H1 (cell line): ENCODE measurements around the gene AMMECR1L. TPM values are rescaled to one million over a fixed set of nuclear protein-coding genes. Genes with fewer than 3 reads are reported as not detected.

Experiments
- ATF3 ChIP-seq: IDR thresholded peaks from 2 replicates; pipeline ENCODE4 v1.6.1; 2011; ENCODE audit warnings: low read depth, mild to moderate bottlenecking, low read length; ENCODE audit not compliant: insufficient read depth
- CBX8 ChIP-seq: fragments of 300-800, 300-1000 bp; sonication (generic); IDR thresholded peaks from 2 replicates; pipeline ENCODE4 v1.7.1; 2016; ENCODE audit warnings: low read depth, low read length, borderline replicate concordance
- GABPA ChIP-seq: IDR thresholded peaks from 2 replicates; pipeline ENCODE4 v1.6.1; 2011; ENCODE audit warnings: mild to moderate bottlenecking, low read length, moderate library complexity, borderline replicate concordance; ENCODE audit not compliant: insufficient read depth
- KDM4A ChIP-seq: IDR thresholded peaks from one replicate; pipeline ENCODE4 v1.7.1; 2012; ENCODE audit warnings: low read depth, mild to moderate bottlenecking, moderate library complexity, low read length, inconsistent platforms; ENCODE audit not compliant: severe bottlenecking
- SAP30 ChIP-seq: fragments of 300-600 bp; sonication (generic); IDR thresholded peaks from 2 replicates; pipeline ENCODE4 v1.7.1; 2012; ENCODE audit warnings: low read length, moderate library complexity, mild to moderate bottlenecking, inconsistent platforms; ENCODE audit not compliant: insufficient read depth, insufficient replicate concordance
- SIX5 ChIP-seq: IDR thresholded peaks from 2 replicates; pipeline ENCODE4 v1.6.1; 2011; ENCODE audit warnings: mild to moderate bottlenecking, low read depth, low read length
- TAF7 ChIP-seq: optimal IDR thresholded peaks from 2 replicates; pipeline ENCODE3; 2011; ENCODE audit warnings: low read depth, mild to moderate bottlenecking, inconsistent platforms, low read length, moderate library complexity, borderline replicate concordance
- polyA plus RNA-seq, 7 experiments: library from polyadenylated mRNA; depleted of rRNA in 3 of 7; stranded (reverse) in 5 of 7; unstranded in 2 of 7; fragments of >200 nt in 5 of 7; fragments of 200-250 nt in 2 of 7; gene quantifications; 1 replicate in 5 of 7; 2 replicates in 1 of 7; 4 replicates in 1 of 7; pipeline versions ENCODE4 v1.2.1 to v1.2.3, GENCODE V29; 2011 to 2013; ENCODE audit warnings: missing spikeins in 2 of 7, mixed read lengths in 2 of 7
- total RNA-seq: library from RNA; stranded (reverse); fragmentation: NEBNext Ultra II Directional; extraction: Animal tissue kit (Norgen Biotek cat#: 25700); gene quantifications from 2 replicates; pipeline ENCODE4 v1.2.1, GENCODE V29; 2021

The AMMECR1L gene
- total and polyA plus RNA-seq, 2 of the 8 experiments (the other 6 are each of a cell fraction or from before 2014, with no cell fraction given): 10.1 to 18.8 TPM

GRCh38 chr2:127911737-127912136 lies 26.0 kb upstream of the AMMECR1L start (continued):
- no peak for TF ChIP-seq KDM4A
- TF ChIP-seq TAF7: no peak
- TF ChIP-seq ATF3: no peak
- no peak for TF ChIP-seq GABPA
- TF ChIP-seq SAP30: no peak
- no peak for TF ChIP-seq SIX5
- TF ChIP-seq CBX8: no peak
